Stimulated activated CD4-positive, alpha-beta T cell treated with anti-CD3 and anti-CD28 coated beads, Interleukin-12 subunit alpha, Interleukin-12 subunit beta, amount 100 ng/mL, for 4 hours (primary cell): ENCODE measurements around the gene CGNL1.

Experiments
- DNase-seq: peaks from one replicate; pipeline ENCODE4 v3.0.0-alpha.2; 2020

CGNL1 gene

DNA sequence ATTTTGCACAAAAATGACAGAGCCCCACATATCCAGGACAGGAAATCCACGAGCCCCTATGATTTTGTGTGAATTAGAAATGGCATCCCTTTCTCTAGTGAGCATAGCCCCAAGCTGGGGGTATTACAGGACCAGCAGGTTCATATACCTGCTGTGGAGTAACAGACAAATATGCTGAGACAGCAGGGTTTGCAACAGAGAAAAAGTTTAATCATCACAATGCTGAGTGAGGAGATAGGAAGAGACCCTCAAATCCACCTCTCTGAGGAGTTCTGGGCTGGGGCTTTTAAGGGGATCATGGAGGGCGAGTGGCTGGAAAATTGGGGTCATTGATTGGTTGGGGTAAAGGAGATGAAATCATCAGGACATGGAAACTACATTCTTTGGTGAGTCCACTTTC is 207.0 kb downstream of the CGNL1 start:
- DNase-seq: no peak

DNA sequence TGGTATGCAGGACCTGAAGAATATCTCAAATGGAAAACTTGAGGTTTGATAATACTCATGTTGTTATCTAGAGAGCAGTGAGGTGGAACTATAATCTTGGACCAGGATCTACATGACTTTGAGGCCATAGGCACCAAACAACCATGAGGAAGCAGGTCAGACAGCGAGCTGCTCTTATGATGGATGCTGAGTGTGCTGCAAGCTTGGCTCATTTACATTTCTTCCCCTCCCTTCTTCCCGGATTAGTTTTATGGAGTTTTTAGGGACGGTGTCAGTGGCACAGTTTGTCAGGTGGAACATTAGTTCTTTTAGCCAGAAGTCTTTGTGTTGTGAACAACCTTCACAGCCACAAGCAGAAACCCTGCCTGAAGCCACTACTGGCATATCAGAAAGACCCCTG is 207.4 kb downstream of the CGNL1 start:
- no peak for DNase-seq

DNA sequence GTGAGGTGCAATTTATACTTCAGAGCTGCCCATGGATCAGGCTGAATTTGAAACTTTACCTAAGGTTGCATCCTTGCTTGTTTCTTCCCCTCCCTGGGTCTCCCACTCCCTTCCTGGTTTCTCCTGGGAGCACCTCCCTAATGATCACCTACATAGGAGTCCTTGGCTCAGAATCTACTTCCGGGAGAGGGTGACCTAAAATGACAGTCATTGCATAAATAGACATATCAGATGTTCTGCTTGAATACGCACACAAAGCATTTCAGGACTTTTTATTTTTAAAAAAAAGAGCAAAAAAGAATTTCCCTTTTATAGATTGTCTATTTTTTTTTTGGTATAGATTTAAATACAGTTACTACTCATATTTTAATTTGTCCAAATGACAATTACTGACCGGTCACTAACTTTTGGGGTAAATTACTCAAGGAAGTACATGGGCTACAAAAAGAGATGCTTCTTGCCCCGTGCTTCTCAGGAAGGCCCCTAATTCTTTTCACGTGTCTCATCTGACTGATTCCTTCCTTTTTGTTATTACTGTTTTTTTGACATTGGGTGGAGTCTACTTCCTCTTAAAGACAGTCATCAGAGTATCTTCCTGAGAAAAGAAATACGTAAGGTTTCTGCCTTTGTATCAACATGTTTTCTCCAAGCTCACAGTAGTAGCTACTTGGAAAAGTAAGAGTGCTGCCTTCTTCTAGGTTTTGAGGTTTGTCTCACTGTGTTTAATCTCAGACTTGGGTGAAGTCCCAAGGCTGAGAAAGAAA is 210.5 kb downstream of the CGNL1 start:
- no peak for DNase-seq

DNA sequence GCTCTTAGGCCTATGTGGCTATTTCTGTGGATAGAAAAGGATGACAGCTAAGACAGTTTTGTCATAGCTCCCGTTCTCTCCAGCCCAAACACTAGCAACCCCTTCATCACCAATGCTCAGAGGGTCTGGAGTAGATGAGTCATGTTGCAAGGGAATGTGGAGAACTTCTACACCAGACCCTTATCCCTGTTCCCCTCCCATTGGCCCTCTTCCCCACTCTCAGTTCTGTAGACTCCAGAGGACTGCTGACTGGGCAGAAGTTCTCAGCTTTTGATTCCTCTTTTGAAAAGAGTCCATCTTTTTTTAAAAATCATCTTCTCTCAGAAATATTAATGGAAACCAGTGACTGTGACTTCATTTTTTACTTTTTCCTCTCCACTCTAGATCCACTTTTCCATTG is 213.0 kb downstream of the CGNL1 start:
- DNase-seq: no peak

DNA sequence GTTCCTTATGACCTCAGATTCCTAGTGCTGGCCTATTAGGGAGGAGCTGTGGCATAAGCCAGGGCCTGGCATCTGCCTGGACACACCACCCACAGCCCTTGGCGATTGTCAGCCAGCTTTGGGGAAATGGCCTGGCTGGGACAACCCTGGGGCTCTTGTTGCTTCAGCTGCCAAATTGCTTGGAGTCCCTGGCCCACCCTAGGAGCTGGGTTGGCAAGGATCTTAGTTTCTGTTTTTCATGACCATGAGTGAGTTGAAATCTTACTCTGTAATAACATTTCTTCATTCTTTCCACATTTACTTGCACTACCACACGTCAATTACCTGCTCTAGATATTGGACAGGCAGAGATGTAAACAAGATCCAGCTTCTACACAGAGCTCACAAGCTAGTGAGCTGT is 213.4 kb downstream of the CGNL1 start:
- DNase-seq: no peak

DNA sequence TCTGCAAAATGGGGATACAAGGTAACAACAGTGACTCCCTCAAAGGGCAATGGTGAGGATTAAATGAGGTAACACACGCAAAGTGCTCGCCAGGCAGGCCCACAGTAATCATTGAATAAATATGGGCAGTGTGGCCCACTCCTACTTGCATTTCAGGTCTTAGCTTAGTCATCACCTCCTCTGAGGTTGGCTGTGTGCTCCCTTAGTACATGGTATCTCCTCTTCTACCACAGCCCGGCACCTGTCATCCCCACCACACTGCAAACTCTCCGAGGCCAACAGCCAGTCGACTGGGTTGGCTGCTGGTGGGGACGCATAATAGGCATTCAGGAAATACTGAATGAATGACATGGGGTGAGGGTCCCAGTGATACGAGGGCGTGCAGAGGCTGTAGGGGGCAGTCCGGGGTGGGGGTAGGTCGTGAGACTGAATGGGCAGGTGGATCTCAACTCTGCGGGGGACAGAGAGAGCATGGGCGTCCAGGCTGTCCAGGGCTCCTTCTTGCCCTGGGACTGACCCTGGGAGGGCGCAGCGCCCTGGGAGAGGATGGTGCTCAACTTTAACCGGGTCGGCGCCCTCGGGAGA is 215.0 kb downstream of the CGNL1 start:
- peak; percentile 4 for DNase-seq

DNA sequence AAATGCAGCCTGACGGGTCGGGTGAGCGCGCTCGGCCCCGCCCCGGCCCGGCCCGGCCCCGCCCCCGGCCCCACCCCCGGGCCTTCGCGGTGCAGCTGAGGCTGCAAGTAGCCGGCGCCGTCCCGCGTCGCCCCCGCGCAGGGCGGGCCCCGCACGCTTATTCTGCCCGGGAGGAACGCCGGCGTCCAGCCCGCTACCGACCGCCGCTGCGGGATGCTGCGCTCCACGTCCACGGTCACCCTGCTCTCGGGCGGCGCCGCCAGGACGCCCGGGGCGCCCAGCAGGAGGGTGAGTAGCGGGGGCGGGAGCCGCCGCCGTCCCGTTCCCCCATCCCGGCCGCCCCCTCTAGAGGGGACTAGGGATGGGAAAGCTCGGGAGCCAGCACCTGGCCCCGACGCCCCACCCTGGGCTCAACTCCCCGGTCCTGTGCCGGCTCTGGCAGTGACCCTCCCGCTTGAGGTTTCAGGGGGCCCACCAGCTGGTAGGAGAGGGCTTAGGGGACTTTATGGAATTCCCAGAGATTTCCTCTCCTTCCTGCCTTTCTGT is 215.6 kb downstream of the CGNL1 start, which contains the start of gene MYZAP:
MYZAP (plus strand) TSS at position 83 of the 546 bp plus-strand sequence; CDS start at position 214, 131 bp downstream.
- peak; percentile 53 for DNase-seq

DNA sequence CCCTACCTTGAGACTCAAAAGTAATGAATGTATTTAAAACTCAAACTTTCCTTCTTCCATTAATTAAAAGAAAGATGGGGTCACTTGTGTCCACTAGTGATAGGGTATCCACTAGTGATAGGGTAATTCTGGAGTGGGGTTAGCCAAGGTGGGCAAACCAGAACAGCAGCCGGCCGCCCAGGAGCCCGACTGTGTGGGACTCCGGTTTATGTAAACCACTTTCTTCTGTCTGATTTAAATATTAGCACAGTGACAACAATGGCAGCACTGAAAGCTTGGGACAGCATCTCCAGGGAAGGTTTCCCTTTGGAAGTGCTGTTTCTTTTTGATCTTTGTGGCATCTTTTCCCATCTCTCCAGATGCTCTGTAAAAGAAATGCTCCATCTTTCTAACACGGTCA is 216.1 kb downstream of the CGNL1 start:
- DNase-seq: no peak

DNA sequence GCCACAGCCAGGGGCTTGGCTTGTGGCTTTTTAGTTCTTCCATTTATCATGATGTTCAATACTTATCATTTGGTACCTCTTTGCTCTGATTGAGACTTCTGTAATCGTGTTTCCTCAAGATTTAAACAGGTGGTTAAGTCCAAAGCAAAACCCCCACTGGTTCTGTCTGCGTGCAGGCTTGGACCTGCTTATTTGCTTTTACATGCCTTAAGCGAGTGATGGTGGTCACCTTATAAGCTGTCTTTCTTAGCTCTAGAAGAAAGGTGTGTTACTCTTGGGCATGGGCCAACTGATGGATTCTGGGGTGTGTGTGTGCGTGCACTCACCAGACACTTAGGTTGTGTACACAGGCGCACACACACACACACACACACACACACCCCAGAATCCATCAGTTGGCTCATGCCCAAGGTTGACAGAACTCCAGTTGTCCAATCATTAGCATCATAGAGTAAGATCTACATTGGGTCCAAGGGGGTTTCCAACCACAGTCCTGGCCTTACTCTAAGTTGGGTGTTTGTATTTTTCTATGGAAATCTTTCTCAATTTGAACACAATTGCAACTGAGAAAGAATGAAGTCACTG is 216.6 kb downstream of the CGNL1 start:
- no peak for DNase-seq

DNA sequence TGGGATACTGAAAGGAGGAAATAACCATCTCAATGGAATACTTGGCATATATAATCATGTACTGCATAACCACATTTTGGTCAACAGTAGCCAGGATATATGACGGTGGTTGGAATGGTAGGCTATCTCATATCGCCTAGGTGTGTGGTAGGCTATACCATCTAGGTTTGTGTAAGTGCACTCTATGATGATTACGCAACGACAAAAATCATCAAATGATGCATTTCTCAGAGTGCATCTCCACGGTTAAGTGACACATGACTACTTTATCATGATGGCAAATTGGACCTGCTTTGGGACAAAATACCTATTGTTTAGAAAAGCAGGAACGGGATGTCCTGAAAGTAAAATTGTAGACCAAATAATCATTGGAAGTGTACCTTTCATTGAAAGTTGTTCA is 218.2 kb downstream of the CGNL1 start:
- DNase-seq: no peak

DNA sequence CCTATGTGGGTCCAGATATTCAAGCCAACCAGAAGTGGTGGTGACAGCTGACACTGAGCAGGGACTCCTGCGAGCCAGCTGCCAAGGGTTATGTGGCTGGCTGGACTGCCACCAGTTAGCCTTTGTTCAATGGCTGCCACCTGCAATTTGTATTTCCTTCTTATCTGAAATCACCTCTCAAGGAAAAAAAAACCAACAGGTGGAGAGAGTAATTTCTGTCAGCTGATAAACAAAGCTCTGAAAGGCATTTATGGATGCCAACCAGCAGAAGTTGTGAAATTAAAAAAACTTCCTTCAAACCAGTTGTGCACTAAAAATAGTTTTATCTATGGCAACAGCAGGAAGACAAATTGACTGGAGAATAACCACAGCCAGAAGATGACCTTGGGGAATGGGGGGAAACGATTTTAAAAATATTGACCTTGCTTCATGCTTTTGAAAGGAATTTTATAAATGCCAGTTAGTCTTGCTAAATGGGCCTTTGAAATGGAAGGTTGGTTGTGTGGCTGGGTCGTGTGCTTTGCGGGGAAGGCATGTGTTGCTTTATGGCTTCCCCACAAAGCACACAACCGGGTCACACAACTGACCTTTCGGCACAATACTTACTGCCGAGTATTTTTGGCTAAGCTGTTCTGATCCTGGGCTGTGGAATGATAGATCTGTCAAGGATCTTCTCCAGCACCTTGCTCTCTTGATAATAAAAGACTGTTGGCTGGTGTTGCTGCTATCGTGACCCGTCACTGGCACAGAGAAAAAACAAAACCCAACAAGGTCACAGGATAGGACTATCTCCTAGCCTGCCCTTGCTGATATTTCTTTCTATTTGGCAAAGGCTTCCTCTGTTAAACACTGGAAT is 218.9 kb downstream of the CGNL1 start:
- DNase-seq: no peak

DNA sequence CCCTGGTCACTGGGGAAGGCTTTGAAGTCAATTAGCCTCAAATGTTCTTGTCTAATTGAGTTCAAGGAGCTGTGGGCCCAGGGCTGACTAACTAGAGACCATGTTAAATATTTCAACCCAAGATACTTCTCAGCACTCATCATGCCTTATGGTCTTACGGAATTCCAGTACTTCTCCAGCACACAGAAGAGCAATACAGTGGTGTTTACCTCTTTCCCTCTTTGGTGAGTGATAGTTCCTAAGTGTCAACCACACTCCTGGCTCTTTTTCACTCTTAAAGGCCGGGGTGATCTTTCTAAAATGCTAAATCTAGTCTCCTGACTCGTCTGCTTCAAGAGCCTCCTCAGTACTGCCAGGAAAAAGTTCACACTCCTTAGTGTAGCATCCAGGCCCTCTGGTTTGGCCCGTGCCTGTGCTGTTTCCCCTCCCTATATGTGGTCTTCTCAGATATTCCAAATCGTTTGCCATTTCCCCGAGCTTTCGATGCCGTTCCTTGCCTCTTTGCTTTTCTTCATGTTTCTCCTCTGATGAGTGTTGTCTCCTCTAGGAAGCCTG is 220.1 kb downstream of the CGNL1 start:
- DNase-seq: no peak

DNA sequence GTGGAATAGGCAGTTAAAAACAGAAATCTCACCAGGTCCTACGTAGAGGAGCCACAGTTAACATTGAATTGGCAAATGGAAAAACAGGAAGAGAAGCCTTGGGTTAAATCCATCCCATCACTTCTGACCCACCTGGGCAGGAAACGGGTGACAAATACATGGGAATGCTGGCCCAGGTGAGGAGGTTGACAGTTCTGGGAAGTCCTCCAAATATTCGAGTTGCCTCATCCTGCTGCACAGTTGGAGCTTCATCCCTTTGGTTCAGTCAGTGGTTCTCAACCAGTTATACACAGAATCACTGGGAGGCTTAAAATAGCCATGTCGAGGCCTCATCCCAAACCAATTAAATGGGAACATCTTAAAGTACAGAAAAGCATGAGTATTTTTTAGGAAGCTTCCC is 220.7 kb downstream of the CGNL1 start:
- DNase-seq: no peak

DNA sequence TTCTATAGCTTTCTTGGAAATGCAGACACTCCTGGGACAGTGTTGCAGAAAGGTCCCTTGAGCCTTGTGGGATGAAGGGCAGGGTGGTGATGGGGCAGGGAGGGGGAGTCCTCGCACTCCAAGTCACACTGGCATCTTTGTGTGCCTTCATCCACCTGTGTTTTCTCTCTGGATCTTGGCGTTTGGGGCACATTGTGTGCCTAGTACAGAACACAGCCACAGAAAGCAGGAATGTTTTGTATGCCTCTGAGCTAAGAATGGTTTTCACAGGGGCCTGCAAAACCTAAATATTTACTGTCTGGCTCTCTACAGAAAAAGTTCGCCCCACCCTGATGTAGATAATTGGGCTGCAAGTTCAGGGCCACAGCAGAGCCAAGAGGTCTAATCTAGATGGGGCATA is 221.1 kb downstream of the CGNL1 start:
- DNase-seq: no peak

DNA sequence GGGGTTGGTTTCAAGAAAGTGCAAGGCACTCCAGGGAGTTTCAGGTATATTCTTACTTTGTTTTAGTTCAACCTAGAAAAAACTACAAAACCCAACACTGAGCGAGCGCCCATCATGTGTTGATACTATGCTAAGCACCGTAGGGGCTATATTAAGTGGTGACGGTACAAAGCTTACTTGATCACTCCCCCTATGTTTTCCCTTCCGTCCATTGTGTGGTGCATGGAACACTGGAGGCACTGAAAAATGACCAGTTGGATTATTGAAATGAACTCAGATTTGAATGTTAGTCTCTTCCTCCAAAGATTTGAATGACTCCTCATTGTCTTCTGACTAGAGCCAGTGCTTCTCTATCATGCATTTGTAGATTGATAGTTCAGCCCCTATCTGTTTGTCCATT is 222.0 kb downstream of the CGNL1 start:
- DNase-seq: no peak

DNA sequence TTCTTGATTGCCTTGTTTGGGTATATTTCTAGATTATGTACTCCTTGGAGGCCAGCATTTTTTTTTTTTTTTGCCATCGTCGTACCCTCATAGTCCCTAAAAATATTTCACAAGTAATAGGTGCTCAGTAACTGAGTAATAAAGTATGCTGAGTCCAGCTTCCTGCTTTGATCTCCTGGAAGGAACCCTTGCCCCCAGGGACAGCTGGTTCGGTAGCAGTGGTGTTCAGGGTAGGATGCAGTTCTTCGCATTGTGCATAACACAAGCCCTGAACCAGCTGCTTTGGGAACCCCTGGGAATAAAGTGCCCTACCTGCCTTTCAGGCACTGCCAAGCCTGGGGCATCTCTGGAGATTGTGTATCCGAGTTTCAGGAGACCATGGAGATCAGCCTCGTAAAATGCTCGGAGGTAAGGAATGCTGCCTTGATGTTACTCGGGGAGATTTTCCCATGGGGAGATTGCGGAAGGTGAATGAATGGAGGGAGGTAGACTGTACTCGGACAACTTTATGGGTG is 223.0 kb downstream of the CGNL1 start:
- no peak for DNase-seq

DNA sequence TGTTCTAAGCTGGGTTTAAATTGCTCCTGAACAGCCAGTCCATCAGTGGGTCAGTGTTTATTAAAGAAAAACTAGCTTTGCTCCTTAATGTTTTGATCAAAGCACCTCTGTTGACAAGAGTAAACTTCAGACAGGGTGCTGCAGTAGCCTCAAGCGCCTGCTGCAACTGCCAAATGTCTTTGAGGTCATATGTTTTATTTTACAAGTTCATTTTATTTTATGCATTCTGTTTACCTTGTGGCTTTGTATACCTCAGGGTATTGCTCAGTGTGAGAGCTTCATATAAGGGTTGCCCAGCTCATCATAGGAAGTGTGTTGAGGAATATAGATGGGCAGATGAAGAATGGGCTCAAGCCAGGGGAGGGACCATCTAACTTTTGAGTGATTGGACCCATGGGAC is 223.9 kb downstream of the CGNL1 start:
- DNase-seq: no peak
